Adipose tissue (tissue), 3 donors: ENCODE measurements around the gene PPP1R13B. TPM values are rescaled to one million over a fixed set of nuclear protein-coding genes. Genes with fewer than 3 reads are reported as not detected.

Experiments used
- H3K27ac ChIP-seq: one replicate; pipeline ENCODE4 v1.5.1; 2013; ENCODE audit warnings: low read depth, low read length
- WGBS, 3 donors: extraction: QIAGEN DNeasy Blood & Tissue Kit; methylation state at CpG; one replicate each; pipeline ENCODE4 v1.1.7; 2013; 5-methylcytosine and 5-hydroxymethylcytosine counted together
- polyA plus RNA-seq, 3 donors: library from polyadenylated mRNA; stranded (reverse); fragments of 200-250 nt; gene quantifications; one replicate each; pipeline ENCODE4 v1.2.3, GENCODE V29; 2013
- donor health status: healthy with polysubstance abuse.
- donor health status: Bipolar disorder and iron deficiency.
- donor health status: healthy.

PPP1R13B gene
- polyA plus RNA-seq, 3 donors, result 9.7 to 12.7 (median 12.6) TPM

GRCh38 chr14:103765526-103765925 is 81.8 kb downstream of the PPP1R13B start:
- 61 to 83% (median 65%) methylated on average over 3 of the region's 3 CpGs for WGBS, 3 donors
- H3K27ac ChIP-seq, result no peak overlapping the region

- no peak overlapping the region for H3K27ac ChIP-seq
- WGBS, 3 donors, result 93 to 95% (median 95%) methylated on average over 5 of the region's 5 CpGs
Observed at GRCh38 chr14:103763730-103764488, 83.5 kb downstream of the PPP1R13B start.

GRCh38 chr14:103762541-103762940 is 84.8 kb downstream of the PPP1R13B start:
- 81 to 89% (median 83%) methylated on average over 13 of the region's 13 CpGs for WGBS, 3 donors
- no peak overlapping the region for H3K27ac ChIP-seq

GRCh38 chr14:103762036-103762435 is 85.3 kb downstream of the PPP1R13B start:
- 50 to 75% (median 61%) methylated on average over 1 of the region's 1 CpG for WGBS, 3 donors
- H3K27ac ChIP-seq, result no peak overlapping the region

- WGBS, 3 donors, result 92 to 95% (median 93%) methylated on average over 8 of the region's 8 CpGs
- H3K27ac ChIP-seq, result no peak overlapping the region
Observed at GRCh38 chr14:103758059-103758776, 89.2 kb downstream of the PPP1R13B start.

GRCh38 chr14:103755060-103755459 is 92.3 kb downstream of the PPP1R13B start:
- 82 to 87% (median 86%) methylated on average over 6 of the region's 6 CpGs for WGBS, 3 donors

GRCh38 chr14:103753774-103754173 is 93.6 kb downstream of the PPP1R13B start:
- no peak overlapping the region for H3K27ac ChIP-seq
- WGBS, 3 donors, result 81 to 85% (median 84%) methylated on average over 9 of the region's 9 CpGs

More at GRCh38 chr14:103755060-103755459, 92.3 kb downstream of the PPP1R13B start:
- no peak overlapping the region for H3K27ac ChIP-seq

- WGBS, 3 donors, result 80 to 86% (median 83%) methylated on average over 5 of the region's 5 CpGs
- no peak overlapping the region for H3K27ac ChIP-seq
Observed at GRCh38 chr14:103749860-103750259, 97.5 kb downstream of the PPP1R13B start.

GRCh38 chr14:103749452-103749851 is 97.9 kb downstream of the PPP1R13B start:
- WGBS, 3 donors, result 94 to 95% (median 95%) methylated on average over 5 of the region's 5 CpGs
- no peak overlapping the region for H3K27ac ChIP-seq

- H3K27ac ChIP-seq, result no peak overlapping the region
- WGBS, 3 donors, result 81 to 86% (median 83%) methylated on average over 5 of the region's 5 CpGs
Observed at GRCh38 chr14:103748534-103748857, 98.9 kb downstream of the PPP1R13B start.

GRCh38 chr14:103746701-103747100 is 100.7 kb downstream of the PPP1R13B start:
- H3K27ac ChIP-seq, result no peak overlapping the region
- 88 to 94% (median 91%) methylated on average over 10 of the region's 10 CpGs for WGBS, 3 donors

- WGBS, 3 donors, result 72 to 90% (median 84%) methylated on average over 5 of the region's 5 CpGs
- H3K27ac ChIP-seq, result no peak overlapping the region
Observed at GRCh38 chr14:103745424-103745823, 102.0 kb downstream of the PPP1R13B start.

- WGBS, 3 donors, result 81 to 84% (median 83%) methylated on average over 15 of the region's 15 CpGs
- H3K27ac ChIP-seq, result no peak overlapping the region
Observed at GRCh38 chr14:103744621-103745395, 102.6 kb downstream of the PPP1R13B start.

- no peak overlapping the region for H3K27ac ChIP-seq
- WGBS, 3 donors, result 87 to 92% (median 91%) methylated on average over 15 of the region's 15 CpGs
Observed at GRCh38 chr14:103743691-103744090, 103.7 kb downstream of the PPP1R13B start.

- H3K27ac ChIP-seq, result no peak overlapping the region
- whole genome bisulfite sequencing, 3 donors, result 90 to 96% (median 91%) methylated on average over 14 of the region's 14 CpGs
Observed at GRCh38 chr14:103742499-103743255, 104.7 kb downstream of the PPP1R13B start.

GRCh38 chr14:103741876-103742275 is 105.5 kb downstream of the PPP1R13B start:
- WGBS, 3 donors, result 73 to 88% (median 84%) methylated on average over 8 to 9 of the region's 9 CpGs
- H3K27ac ChIP-seq, result no peak overlapping the region

- H3K27ac ChIP-seq, result no peak overlapping the region
- WGBS, 3 donors, result 55 to 86% (median 59%) methylated on average over 14 of the region's 14 CpGs
Observed at GRCh38 chr14:103740991-103741689, 106.2 kb downstream of the PPP1R13B start.
